ENCODE data around the gene GBF1.

Gene GBF1

GRCh38 chr10:102289356-102289755 is 44.0 kb downstream of the GBF1 start:
- TF ChIP-seq CTCF (conservative IDR thresholded peaks at IDR 0.05; ENCODE audit: low read depth, low read length) = no peak
- no peak overlapping the region for H3K9ac ChIP-seq
- peaks cover 14% of the 10 kb centered on the region for H3K79me2 ChIP-seq (ENCODE audit: insufficient read depth, low read depth)
- H4K20me1 ChIP-seq (ENCODE audit: insufficient read depth) = no peaks in the 10 kb centered on the region
- no peak overlapping the region for H3K27ac ChIP-seq
- no peaks in the 10 kb centered on the region; the same call in 1 of the 2 replicates for H3K36me3 ChIP-seq (ENCODE audit: insufficient read depth)
- H2AFZ ChIP-seq (ENCODE audit: low read depth) = no peak overlapping the region
- no peak overlapping the region for H3K4me3 ChIP-seq (IDR thresholded peaks at IDR 0.05; ENCODE audit: insufficient read depth, low read depth, low read length)
- H3K27me3 ChIP-seq (ENCODE audit: insufficient read depth, low read depth) = no peaks in the 10 kb centered on the region
- H3K4me2 ChIP-seq = no peak overlapping the region
- H3K4me1 ChIP-seq (ENCODE audit: low read depth, poor library complexity, severe bottlenecking) = peaks cover 11% of the 10 kb centered on the region

GRCh38 chr10:102289840-102290239 is 44.5 kb downstream of the GBF1 start:
- H3K27ac ChIP-seq = no peak overlapping the region
- no peak overlapping the region for H2AFZ ChIP-seq (ENCODE audit: low read depth)
- no peaks in the 10 kb centered on the region; the same call in 1 of the 2 replicates for H3K36me3 ChIP-seq (ENCODE audit: insufficient read depth)
- TF ChIP-seq CTCF (conservative IDR thresholded peaks at IDR 0.05; ENCODE audit: low read depth, low read length) = no peak
- H3K9ac ChIP-seq = no peak overlapping the region
- no peaks in the 10 kb centered on the region for H4K20me1 ChIP-seq (ENCODE audit: insufficient read depth)
- no peak overlapping the region for H3K4me2 ChIP-seq
- H3K79me2 ChIP-seq (ENCODE audit: insufficient read depth, low read depth) = peaks cover 14% of the 10 kb centered on the region
- no peaks in the 10 kb centered on the region for H3K27me3 ChIP-seq (ENCODE audit: insufficient read depth, low read depth)
- peaks cover 7% of the 10 kb centered on the region for H3K4me1 ChIP-seq (ENCODE audit: low read depth, poor library complexity, severe bottlenecking)
- H3K4me3 ChIP-seq (IDR thresholded peaks at IDR 0.05; ENCODE audit: insufficient read depth, low read depth, low read length) = no peak overlapping the region

- peaks cover 14% of the 10 kb centered on the region for H3K79me2 ChIP-seq (ENCODE audit: insufficient read depth, low read depth)
- H3K9ac ChIP-seq = no peak overlapping the region
- no peak for TF ChIP-seq CTCF (conservative IDR thresholded peaks at IDR 0.05; ENCODE audit: low read depth, low read length)
- no peak overlapping the region for H2AFZ ChIP-seq (ENCODE audit: low read depth)
- no peaks in the 10 kb centered on the region; the same call in 1 of the 2 replicates for H3K36me3 ChIP-seq (ENCODE audit: insufficient read depth)
- no peaks in the 10 kb centered on the region for H4K20me1 ChIP-seq (ENCODE audit: insufficient read depth)
- H3K27me3 ChIP-seq (ENCODE audit: insufficient read depth, low read depth) = no peaks in the 10 kb centered on the region
- H3K27ac ChIP-seq = no peak overlapping the region
- H3K4me3 ChIP-seq (IDR thresholded peaks at IDR 0.05; ENCODE audit: insufficient read depth, low read depth, low read length) = no peak overlapping the region
- H3K4me1 ChIP-seq (ENCODE audit: low read depth, poor library complexity, severe bottlenecking) = peaks cover 1% of the 10 kb centered on the region
- H3K4me2 ChIP-seq = no peak overlapping the region
Measured at GRCh38 chr10:102291221-102291905, 46.0 kb downstream of the GBF1 start.

- H3K9ac ChIP-seq = no peak overlapping the region
- H3K36me3 ChIP-seq (ENCODE audit: insufficient read depth) = no peaks in the 10 kb centered on the region
- H3K79me2 ChIP-seq (ENCODE audit: insufficient read depth, low read depth) = peaks cover 19% of the 10 kb centered on the region; the same call in 1 of the 2 replicates
- no peak overlapping the region for H3K27ac ChIP-seq
- peak overlapping the region; percentile 26; the same call in 1 of the 2 replicates for H3K4me2 ChIP-seq
- H3K4me3 ChIP-seq (IDR thresholded peaks at IDR 0.05; ENCODE audit: insufficient read depth, low read depth, low read length) = no peak overlapping the region
- H4K20me1 ChIP-seq (ENCODE audit: insufficient read depth) = no peaks in the 10 kb centered on the region
- no peak overlapping the region for H2AFZ ChIP-seq (ENCODE audit: low read depth)
- H3K27me3 ChIP-seq (ENCODE audit: insufficient read depth, low read depth) = no peaks in the 10 kb centered on the region
- peaks cover 40% of the 10 kb centered on the region for H3K4me1 ChIP-seq (ENCODE audit: low read depth, poor library complexity, severe bottlenecking)
- no peak for TF ChIP-seq CTCF (conservative IDR thresholded peaks at IDR 0.05; ENCODE audit: low read depth, low read length)
Measured at GRCh38 chr10:102297101-102297500, 51.8 kb downstream of the GBF1 start.

Data from KMS-11 (cell line).